Neuron (in vitro differentiated cells): Measurements from ENCODE around the gene ZFAND2A.
"Not testable (repeated sequence)": the region's sequence is repeated elsewhere in the genome, so short reads cannot be mapped to it uniquely, and the experiment has no call there.

Source experiments
- H2AFZ ChIP-seq: one replicate; pipeline ENCODE4 v1.6.1; 2013; ENCODE audit warnings: low read depth, mild to moderate bottlenecking, inconsistent platforms, low read length, moderate library complexity
- H3K27me3 ChIP-seq: one replicate; pipeline ENCODE4 v1.6.1; 2013; ENCODE audit warnings: low read length; ENCODE audit not compliant: insufficient read depth
- H3K36me3 ChIP-seq: one replicate; pipeline ENCODE4 v1.6.1; 2013; ENCODE audit warnings: low read length; ENCODE audit not compliant: insufficient read depth
- H3K4me1 ChIP-seq: one replicate; pipeline ENCODE4 v1.6.1; 2013; ENCODE audit warnings: low read length; ENCODE audit not compliant: insufficient read depth
- H3K4me3 ChIP-seq: 2 replicates; pipeline ENCODE4 v1.5.1; 2013; ENCODE audit warnings: mild to moderate bottlenecking, low read length, moderate library complexity
- H3K9me3 ChIP-seq: one replicate; pipeline ENCODE4 v1.6.1; 2013; ENCODE audit warnings: low read length

Gene ZFAND2A

GRCh38 chr7:1189986-1190772 is 30.2 kb upstream of the ZFAND2A start:
- Histone ChIP-seq H3K9me3 (peaks cover 4% of the 10 kb centered on the region), H3K4me1 (no peaks in the 10 kb centered on the region), H3K36me3 (no peaks in the 10 kb centered on the region), H3K4me3 (no peak overlapping the region), H3K27me3 (peaks cover 31% of the 10 kb centered on the region), H2AFZ (no peak overlapping the region)

GRCh38 chr7:1188720-1189294 is 28.8 kb upstream of the ZFAND2A start:
- Histone ChIP-seq H3K4me1 (no peaks in the 10 kb centered on the region), H3K4me3 (no peak overlapping the region), H3K27me3 (peaks cover 22% of the 10 kb centered on the region), H3K9me3 (peaks cover 4% of the 10 kb centered on the region), H2AFZ (no peak overlapping the region), H3K36me3 (no peaks in the 10 kb centered on the region)

DNA sequence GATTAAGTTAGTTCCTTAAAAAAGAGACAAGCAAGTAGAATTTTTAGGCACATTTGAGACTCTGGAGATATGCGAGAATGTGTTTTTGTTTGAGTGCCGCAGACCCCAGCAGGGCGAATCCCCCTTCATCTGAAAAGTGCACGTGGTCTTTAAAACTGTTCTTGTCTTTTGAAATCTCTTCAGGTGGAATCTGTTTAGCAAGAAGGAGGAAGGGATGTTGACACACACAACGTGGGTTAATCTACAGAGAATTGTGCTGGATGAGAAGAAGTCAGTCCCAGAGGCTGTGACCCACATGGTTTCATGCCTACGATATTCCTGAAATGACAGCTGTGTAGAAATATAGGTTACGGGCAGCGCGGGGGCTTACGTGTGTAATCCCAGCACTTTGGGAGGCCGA is 27.1 kb upstream of the ZFAND2A start:
- no peaks in the 10 kb centered on the region for H3K4me1 ChIP-seq
- H3K27me3 ChIP-seq: peaks cover 12% of the 10 kb centered on the region

GRCh38 chr7:1181640-1182039 is 21.6 kb upstream of the ZFAND2A start:
- Histone ChIP-seq H3K27me3 (no peaks in the 10 kb centered on the region), H3K9me3 (no peaks in the 10 kb centered on the region), H2AFZ (no peak overlapping the region), H3K36me3 (no peaks in the 10 kb centered on the region), H3K4me3 (no peak overlapping the region), H3K4me1 (no peaks in the 10 kb centered on the region)

More for the DNA sequence above, 27.1 kb upstream of the ZFAND2A start:
- peaks cover 4% of the 10 kb centered on the region for H3K9me3 ChIP-seq
- H3K36me3 ChIP-seq: no peaks in the 10 kb centered on the region
- no peak overlapping the region for H2AFZ ChIP-seq
- H3K4me3 ChIP-seq: no peak overlapping the region

- Histone ChIP-seq H3K9me3 (no peaks in the 10 kb centered on the region), H3K36me3 (no peaks in the 10 kb centered on the region), H3K4me1 (no peaks in the 10 kb centered on the region), H3K27me3 (no peaks in the 10 kb centered on the region), H2AFZ (no peak overlapping the region), H3K4me3 (no peak overlapping the region)
Observed at GRCh38 chr7:1181031-1181430, 21.0 kb upstream of the ZFAND2A start.

GRCh38 chr7:1176891-1177373 is 16.9 kb upstream of the ZFAND2A start:
- H3K9me3 ChIP-seq: no peaks in the 10 kb centered on the region
- H3K4me3 ChIP-seq: no peak overlapping the region
- no peak overlapping the region for H2AFZ ChIP-seq
- H3K4me1 ChIP-seq: no peaks in the 10 kb centered on the region
- H3K36me3 ChIP-seq: no peaks in the 10 kb centered on the region
- H3K27me3 ChIP-seq: no peaks in the 10 kb centered on the region

GRCh38 chr7:1175967-1176851 is 16.2 kb upstream of the ZFAND2A start:
- H2AFZ ChIP-seq: peak overlapping the region; percentile 29
- H3K36me3 ChIP-seq: no peaks in the 10 kb centered on the region
- H3K4me1 ChIP-seq: no peaks in the 10 kb centered on the region
- no peaks in the 10 kb centered on the region for H3K9me3 ChIP-seq
- no peaks in the 10 kb centered on the region for H3K27me3 ChIP-seq
- no peak overlapping the region for H3K4me3 ChIP-seq

GRCh38 chr7:1175597-1175966 is 15.6 kb upstream of the ZFAND2A start:
- Histone ChIP-seq H3K9me3 (no peaks in the 10 kb centered on the region), H3K27me3 (no peaks in the 10 kb centered on the region), H3K4me1 (no peaks in the 10 kb centered on the region), H3K4me3 (no peak overlapping the region), H3K36me3 (no peaks in the 10 kb centered on the region), H2AFZ (peak overlapping the region; percentile 29)

DNA sequence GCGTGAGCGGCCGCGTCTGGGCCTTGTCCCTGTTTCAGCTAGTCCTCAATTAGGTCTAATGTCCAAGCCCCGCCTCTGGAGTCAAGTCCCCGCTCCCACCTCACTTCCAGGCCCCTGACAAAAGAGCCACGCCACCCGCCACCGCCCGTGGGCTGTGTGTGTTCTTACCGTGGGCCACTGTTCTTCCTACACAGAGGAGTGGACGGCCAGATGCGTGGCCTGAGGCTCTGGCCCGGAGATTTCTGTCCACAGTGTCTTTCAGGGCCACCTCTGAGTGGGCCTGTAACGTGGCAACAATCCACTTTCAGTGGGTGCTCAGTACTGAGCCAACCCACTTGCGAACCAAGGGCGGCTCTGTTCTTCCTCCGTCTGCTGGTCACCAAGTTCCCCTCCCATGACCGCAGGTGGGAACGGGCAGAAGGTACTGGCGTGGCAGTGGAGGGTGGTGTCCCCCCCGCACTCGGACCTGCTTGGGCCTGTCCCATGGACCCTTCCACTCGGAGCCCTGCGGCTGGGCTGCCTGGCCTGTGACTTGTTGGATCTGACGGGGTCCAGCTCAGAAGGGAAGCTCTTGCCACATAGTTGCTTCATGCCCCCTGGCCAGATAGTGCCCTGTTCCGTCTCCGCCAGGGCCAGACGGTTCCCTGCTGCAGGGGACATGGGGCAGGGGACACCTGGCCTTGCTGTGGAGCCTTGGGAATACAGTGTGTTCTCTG is 15.0 kb upstream of the ZFAND2A start:
- Histone ChIP-seq H3K4me3 (no peak overlapping the region), H3K36me3 (no peaks in the 10 kb centered on the region), H2AFZ (no peak overlapping the region), H3K4me1 (no peaks in the 10 kb centered on the region), H3K9me3 (no peaks in the 10 kb centered on the region), H3K27me3 (no peaks in the 10 kb centered on the region)

DNA sequence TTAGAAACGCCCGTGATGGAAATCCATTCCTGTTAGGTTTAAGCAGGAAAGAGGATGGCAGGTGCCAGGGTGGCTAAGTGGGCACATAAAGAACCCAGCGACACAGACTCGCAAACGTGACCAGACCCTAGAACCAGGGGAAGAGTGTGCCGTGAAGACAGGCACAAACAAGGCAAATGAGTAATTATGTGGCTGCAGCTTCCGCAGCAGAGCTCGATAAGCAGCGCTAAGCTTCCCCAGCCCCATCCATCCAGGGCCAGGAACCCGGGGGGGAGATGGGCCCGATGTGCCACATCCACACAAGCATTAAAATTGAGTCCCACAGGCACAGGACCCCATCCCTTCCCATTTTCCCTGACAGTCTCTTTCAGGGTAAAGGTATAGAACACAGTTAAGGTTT is 14.0 kb upstream of the ZFAND2A start:
- Histone ChIP-seq H2AFZ (no peak overlapping the region), H3K9me3 (no peaks in the 10 kb centered on the region), H3K27me3 (no peaks in the 10 kb centered on the region), H3K4me1 (no peaks in the 10 kb centered on the region), H3K36me3 (no peaks in the 10 kb centered on the region), H3K4me3 (no peak overlapping the region)

GRCh38 chr7:1172666-1173523 is 12.9 kb upstream of the ZFAND2A start:
- Histone ChIP-seq H3K9me3 (no peaks in the 10 kb centered on the region), H3K4me1 (no peaks in the 10 kb centered on the region), H3K4me3 (no peak overlapping the region), H3K27me3 (no peaks in the 10 kb centered on the region), H3K36me3 (no peaks in the 10 kb centered on the region), H2AFZ (no peak overlapping the region)

DNA sequence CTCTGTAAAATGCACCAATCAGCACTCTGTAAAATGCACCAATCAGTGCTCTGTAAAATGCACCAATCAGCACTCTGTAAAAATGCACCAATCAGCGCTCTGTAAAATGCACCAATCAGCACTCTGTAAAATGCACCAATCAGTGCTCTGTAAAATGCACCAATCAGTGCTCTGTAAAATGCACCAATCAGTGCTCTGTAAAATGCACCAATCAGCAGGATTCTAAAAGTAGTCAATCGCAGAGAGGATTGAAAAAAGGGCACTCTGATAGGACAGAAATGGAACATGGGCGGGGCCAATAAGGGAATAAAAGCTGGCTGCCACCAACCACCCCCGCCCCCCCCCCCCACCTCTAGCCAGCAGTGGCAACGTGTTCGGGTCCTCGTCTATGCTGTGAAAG is 11.5 kb upstream of the ZFAND2A start:
- H3K27me3 ChIP-seq, H3K4me3 ChIP-seq, H3K36me3 ChIP-seq, H3K9me3 ChIP-seq, H3K4me1 ChIP-seq, H2AFZ ChIP-seq: not testable (repeated sequence)
